Activated CD8-positive, alpha-beta memory T cell treated with anti-CD3 and anti-CD28 coated beads for 24 hours (primary cell): ENCODE data around the gene ATAD5.
"Not testable (repeated sequence)": the region's sequence is repeated elsewhere in the genome, so short reads cannot be mapped to it uniquely, and the experiment has no call there.

Source experiments
- DNase-seq: peaks from one replicate; pipeline ENCODE4 v3.0.0-alpha.2; 2020

Gene ATAD5

DNA sequence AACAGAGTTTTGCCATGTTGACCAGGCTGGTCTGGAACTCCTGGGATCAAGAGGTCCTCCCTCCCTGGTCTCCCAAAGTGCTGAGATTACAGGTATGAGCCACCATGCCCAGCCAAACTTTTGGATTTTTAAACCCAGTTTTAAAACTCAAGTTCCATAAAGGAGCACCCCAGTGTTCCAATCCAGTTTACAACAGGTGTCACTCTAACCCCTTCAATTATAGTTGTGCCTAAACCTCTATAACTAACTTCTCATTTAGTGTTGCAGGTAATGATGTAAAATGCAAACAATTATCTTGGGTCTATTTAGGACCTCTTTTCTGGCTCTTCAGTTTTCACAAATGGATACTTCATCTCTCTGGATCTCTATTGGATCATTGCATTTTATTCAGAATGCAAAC, 82.2 kb downstream of the ATAD5 start:
- DNase-seq = no peak

DNA sequence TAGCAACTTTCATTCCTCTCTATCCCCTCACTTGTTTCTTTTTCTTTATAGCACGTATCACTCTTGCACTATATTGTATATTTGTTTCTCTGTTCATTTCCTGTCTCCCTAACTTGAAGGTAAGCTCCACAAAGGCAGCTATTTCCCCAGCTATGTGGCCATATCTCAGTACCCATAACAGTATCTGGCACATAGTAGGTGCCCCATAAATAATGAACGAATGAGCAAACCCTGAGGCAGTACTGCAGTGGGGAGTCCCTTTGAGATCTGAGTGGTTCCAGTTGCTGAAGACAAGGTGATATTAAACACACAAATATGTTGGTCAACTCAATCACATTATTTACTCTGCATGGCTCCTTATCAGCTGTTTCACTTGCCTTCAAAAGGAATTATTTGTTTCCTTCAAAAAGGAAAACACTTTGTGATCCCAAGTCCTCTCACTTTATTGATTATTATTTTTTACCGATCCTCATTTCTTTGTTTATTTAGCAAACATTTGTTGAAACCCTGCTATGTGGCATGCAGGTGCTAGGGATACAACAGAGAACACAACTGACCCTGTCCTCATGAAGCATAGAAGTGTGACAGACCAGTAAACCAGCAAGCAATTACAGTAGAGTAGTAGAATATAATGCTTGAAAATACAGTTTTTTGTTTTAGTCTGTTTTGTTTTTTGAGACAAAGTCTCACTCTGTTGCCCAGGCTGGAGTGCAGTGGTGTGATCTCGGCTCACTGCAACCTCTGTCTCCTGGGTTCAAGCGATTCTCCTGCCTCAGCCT, 84.3 kb downstream of the ATAD5 start:
- DNase-seq = no peak

DNA sequence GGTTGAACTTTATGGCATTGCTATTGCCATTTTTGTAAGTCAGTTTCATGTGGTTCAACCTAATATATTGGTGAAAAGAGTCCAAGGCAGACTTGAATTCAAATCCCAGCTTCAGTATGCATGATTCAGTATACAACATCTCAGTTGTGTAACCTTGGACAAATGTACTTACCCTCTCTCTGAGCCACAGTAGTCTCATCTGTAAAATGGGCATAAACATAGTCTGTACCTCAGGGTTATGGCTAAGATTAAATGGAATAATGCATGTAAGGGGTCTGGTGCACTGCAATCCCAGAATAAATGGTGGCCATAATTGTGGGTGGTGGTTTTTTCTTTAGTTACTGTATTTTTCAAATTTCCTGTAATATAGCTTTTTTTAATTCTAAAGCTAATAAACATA, 85.3 kb downstream of the ATAD5 start:
- DNase-seq = no peak

DNA sequence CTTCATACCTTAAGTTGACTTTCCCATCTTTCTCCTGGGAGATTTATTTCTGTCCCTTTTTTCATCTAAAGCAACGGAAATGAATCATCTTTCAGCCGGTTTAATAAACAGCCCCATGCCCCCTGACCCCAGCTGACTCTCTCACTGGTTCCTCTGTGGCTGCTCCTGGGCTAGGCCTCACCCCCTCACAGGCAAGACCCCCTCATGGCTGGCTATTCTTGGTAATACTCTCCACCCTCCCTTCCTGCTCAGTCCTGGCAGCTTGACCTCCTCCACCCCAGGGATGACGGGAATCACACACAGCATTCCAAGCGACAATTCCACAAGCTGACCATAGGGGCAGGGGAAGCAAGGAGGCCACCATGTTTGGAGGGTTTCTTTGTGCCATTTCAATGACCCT, 88.5 kb downstream of the ATAD5 start:
- no peak for DNase-seq

DNA sequence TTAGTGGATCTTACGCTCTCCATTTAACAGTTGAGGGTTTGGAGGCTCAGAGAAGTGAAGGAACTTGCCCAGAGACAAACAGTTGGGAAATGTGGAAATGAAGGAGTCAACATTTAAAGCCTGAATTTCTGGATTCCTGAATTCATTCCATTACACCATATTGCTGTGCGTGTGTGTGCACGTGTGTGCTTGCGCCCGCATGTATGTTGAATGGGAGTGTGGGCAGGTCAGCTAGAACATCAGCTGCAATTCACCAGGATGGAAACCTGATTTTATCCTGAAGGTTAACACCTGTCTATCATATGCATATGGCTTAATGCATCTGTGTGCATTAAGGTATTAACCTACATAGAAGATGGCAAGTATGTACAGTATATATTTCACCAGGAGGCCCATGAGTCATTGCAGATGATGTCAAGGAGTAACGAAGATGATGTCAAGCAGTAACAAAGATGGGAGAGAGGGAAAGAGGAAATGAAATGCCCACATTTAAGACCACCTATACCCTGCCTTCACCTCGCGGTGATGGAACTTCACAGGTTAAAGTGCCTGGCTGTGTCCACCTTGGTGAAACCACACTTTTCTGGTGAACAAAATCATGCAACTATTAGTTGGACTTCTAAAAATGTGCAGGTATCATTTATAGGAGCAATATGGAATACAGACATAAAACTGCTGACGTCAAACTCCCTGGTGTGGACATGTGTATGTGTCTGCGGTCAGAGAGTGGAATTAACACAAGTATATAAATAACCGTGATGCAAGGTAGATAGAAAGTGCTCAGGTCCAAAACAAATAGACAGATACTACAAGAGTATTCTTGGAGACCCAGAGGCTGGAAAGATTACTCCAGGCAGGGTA, 89.1 kb downstream of the ATAD5 start:
- DNase-seq = no peak

DNA sequence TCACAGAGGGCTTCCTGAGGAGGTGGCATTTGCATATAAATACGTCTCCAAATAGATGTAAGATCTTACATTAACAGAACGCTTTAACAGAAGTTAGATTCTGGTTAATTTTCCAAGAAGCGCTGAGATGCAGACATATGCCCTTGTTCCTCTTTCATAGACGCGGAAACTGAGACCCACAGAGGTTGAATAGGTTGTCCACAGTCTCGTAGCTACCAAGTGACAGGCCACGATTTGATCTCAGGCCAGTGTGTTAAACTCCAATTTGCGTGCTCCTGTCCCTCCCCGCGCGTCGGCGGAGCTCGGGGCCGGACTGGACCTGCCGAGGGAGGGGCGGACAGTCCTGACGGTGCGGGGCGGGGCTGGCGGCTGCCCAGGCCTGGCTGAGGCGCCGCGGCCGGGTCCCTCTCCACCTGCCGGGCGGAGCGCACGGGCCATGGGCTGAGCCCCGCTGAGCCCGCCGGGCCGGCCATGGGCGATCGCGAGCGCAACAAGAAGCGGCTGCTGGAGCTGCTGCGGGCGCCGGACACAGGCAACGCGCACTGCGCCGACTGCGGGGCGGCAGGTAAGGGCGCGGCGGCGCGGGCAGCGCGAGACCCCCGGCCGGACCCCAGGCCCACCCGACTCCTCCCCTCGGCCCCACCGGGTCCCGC, 89.9 kb downstream of the ATAD5 start, which contains the start of gene ADAP2:
TSS of gene ADAP2 (plus strand) at position 402 of the 653 bp plus-strand sequence. CDS start at position 472, 70 bp downstream.
- DNase-seq = peak; percentile 56

DNA sequence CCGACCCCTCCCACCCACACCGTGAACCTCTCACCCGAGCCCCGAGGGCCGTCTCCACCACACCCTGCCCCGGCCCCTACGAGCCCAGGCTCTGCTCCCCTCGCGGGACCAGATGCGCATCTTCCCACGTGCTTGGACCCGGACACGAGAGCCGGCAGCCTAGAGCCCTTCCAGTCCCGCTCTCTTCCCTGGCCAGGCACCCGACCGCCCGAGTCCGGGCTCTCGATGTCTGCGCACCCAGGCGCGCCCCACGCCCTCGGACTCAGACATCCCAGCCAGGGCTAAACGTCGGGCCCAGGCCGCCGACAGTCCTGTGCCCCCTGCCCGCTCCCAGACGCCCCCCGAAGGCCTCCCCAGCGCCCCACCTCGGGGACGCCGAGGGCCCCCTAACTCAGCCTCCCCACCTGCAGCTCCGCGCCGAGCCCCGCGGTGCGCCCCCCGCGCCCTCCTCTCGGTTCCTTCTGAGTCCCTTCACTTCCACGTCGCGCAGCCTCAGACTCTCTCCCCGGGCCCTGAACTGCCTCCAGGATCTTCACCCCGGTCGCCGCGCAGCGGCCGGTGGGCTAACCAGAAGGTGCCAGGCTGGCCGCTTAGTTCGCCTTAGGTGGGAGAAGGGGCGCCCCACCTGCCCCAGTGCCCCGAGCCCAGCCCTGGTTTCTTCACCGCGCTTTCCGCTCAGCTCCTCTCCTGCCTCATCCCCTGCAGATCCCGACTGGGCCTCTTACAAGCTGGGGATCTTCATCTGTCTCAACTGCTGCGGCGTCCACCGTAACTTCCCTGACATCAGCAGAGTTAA, 90.7 kb downstream of the ATAD5 start:
- DNase-seq = peak; percentile 57

DNA sequence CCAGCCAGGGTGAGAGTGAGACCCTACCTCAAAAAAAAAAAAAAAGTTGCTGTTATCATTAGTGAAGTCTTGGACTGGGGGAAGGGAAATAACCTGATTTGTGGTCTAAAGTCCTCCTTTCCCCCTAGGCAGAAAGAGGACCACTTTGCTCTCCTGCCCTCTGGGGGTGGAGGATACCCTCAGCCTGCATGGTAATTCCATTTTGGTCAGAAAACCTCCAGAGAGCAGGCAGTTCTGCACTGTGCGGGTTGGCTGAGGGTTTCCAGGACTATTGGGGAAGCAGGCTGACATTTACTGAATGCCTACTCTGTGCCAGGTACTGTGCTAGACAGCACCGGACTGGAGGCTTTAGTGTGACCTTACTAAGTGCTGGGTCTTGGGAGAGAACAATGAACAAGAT, 92.6 kb downstream of the ATAD5 start:
- DNase-seq = no peak

DNA sequence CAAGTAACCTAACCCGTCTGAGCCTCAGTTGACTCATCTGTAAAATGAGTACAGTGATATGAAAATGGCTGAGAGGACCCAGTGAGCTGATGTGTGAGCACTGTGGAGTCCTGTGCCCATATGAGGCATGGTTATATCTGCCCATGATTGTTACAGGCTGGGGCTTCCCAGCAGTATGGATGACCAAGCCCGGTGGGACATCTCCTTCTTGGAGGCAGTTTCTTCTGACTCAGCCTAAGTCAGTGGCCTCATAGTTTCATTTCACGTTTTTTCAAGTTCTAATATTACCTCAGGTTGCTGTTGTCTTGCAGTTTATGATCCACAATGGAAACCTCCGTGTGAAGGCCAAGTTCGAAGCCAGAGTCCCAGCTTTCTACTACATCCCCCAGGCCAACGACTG, 94.8 kb downstream of the ATAD5 start:
- no peak for DNase-seq

DNA sequence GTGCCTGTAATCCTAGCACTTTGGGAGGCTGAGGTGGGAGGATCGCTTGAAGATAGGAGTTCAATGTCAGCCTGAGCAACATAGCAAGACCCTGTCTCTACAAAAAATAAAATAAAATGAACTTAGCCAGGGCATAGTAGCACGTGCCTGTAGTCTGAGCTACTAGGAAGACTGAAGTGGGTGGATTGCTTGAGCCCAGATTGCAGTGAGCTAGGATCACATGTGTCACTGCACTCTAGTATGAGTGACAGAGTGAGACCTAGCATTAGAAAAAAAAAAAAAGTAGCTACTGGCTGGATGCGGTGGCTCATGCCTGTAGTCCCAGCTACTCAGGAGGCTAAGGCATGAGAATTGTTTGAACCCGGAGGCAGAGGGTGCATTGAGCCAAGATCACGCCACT, 96.0 kb downstream of the ATAD5 start:
- DNase-seq = no peak

DNA sequence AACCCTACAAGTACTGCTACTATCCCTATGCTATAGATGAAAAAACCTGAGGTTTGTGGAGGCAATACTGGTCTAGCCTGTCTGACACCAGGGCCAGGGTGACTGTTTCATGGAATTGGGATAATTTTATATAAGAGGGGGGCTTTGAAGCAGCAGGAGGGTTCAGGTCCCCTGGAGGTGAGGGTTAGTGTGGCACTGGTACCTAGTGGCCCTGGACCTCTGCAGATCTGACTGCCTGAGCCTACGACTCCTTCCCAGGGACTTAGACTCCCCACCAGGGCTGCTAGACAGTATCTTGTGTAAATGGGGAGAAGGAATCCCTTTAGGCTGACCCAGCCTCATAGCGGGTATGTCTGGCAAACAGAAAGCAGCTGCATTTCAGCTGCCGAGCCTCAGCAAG, 96.8 kb downstream of the ATAD5 start:
- DNase-seq = no peak

DNA sequence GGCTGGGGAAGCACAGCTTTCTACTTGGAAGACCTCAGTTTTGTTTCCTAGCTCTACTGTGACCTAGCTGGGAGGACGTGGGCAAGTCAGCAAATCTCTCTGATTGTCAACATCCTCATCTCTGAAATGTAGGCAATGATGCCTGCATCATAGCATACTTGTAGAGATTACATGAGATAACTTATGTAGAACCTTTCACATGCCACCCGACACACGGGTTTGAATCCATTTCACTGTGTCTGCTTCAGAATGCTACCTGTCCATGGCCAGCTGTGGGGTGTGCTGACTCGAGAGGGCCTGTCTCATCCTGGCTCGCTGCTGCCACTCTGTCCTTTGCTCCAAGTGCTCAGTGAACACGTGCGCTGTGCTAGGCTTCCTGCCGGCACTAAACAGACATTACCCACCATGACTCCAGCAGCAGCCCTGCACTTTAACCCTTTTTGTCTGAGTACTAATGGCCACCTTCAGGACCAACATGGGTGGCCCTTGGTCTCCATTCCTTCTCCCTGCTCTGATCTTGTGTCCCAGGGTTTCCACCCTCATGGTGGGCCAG, 97.4 kb downstream of the ATAD5 start:
- DNase-seq = no peak

DNA sequence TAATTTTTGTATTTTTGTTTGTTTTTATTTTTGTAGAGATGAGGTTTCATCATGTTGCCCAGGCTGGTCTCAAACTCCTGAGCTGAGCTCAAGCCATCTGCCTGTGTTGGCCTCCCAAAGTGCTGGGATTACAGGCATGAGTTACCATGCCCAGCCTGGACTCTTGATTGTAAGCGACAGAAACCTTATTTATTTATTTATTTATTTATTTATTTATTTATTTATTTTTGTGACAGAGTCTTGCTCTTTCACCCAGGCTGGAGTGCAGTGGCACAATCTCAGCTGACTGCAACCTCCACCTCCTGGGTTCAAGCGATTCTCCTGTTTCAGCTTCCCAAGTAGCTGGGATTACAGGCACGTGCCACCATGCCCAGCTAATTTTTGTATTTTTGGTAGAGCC, 98.1 kb downstream of the ATAD5 start:
- DNase-seq = not testable (repeated sequence)

DNA sequence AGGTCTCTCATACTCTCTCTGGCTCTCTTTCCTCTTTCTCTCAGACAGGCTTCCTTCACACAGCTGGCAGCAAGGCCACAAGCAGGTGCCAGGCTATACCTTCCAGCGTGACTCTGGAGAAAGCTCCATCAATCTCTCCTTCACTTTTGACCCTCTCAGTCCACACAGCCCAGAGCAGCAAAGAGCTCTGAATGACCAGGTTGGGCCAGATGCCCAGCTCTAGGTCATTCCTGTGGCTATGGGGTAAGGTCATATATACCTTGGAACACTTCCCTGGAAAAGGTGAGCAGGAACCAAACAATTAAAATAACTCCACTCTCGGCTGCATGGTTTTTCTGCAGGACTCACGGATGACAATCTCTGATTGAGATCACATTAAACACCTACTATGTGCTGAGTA, 98.7 kb downstream of the ATAD5 start:
- DNase-seq = no peak

DNA sequence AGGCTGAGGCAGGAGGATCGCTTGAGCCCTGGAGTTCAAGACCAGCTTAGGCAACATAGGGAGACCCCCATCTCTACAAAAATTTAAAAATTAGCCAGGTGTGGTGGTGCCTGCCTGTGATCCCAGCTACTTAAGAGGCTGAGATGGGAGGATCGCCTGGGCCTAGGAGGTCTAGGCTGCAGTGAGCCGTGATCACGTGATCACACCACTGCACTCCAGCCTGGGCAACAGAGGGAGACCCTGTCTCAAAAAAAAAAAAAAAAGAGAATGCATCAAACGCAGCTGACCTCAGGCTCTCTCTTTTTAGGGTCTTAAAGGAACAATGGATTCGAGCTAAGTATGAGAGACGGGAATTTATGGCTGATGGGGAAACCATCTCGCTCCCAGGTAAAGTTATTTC, 99.8 kb downstream of the ATAD5 start:
- DNase-seq = not testable (repeated sequence)

DNA sequence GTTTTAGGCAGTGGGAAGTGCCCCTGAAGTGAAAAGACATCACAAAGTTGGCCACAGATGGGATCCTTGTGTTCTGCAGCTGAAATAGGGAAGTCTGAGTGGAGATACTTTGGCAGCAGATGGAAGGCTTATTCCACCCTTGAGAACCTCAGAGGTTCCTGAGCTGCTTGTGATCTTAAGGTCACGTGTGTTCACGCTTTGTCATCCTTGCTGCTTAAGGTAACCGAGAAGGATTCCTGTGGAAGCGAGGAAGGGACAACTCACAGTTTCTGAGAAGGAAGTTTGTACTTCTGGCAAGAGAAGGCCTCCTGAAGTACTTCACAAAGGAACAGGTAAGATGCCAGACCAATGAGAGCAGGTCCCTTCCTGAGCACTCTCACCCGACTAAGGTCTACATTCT, 102.2 kb downstream of the ATAD5 start:
- no peak for DNase-seq

DNA sequence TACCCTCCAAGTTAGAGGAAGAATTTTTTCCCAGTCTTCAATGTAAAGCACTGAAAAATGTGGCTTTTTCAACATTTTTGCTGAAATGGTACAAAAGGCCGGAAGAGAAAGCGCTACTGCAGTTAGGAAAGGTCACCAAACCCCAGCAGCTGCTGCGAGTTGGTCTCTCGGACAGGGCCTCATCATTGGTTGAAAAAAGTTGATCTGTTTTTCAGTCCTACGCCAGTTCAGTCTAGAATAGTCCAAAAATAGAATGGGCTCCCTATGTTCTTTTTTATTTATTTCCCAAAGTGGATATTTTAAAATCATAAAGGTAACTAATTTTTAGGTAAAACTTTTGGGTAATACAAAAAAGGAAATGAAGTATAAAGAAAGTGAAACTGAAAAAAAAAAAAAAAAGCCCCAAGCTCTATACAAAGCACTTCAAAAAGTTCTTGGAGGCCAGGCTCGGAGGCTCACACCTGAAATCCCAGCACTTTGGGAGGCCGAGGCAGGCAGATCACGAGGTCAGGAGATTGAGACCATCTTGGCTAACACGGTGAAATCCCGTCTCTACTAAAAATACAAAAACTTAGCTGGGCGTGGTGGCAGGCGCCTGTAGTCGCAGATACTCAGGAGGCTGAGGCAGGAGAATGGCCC, 107.4 kb downstream of the ATAD5 start:
- no peak for DNase-seq

DNA sequence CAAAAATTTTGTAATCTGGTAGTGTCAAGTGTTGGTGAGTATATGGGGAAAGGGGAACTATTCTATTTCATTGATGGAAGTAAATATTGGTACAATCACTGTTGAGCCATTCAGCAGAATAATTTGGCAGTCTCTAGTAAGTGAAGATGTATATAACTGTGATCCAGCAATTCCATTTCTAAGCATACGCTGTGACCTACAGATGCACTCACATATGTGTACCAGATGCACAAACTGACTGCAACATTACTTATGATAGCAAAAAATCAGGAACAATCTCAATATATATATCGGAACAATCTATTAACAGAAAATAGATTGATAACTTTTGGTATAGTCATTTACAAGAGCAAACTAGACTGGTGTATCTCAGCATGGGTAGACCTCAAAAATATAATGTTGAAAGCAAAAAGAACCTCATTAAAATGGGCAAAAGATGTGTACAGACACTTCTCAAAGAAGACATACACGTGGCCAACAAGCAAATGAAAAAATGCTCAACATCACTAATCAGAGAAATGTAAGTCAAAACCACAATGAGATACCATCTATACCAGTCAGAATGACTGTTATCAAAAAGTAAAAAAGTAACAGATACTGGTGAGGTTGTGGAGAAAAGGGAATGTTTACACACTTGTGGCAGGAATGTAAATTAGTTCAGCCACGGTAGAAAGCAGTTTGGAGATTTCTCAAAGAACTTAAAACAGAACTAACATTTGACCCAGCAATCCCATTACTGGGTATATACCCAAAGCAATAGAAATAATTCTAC, 110.7 kb downstream of the ATAD5 start:
- no peak for DNase-seq
